Fibroblast of skin of scalp (primary cell): Measurements from ENCODE around the gene MIX23.

ENCODE experiments used
- DNase-seq: peaks from one replicate; pipeline ENCODE4 v3.0.0-alpha.2; 2013

The MIX23 gene

DNA sequence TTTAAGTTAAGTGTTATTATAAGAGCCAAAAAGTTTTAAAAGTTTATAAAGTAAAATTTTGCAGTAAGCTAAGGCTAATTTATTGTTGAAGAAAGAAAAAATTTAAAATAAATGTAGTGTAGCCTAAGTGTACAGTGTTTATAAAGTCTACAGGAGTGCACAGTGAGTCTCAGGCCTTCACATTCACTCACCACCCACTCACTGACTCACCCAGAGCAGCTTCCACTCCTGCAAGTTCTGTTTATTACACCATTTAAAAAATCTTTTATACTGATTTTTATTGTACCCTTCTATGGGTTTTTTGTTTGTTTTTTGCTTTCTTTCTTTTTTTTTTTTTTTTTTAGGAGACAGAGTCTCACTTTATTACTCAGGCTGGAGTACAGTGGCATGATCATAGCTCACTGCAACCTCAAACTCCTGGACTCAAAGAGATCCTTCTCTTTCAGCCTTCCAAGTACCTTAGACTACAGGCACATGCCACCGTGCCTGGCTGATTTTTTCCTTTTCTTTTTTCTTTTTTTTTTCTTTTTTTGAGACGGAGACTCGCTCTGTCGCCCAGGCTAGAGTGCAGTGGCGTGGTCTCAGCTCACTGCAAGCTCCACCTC is 32.1 kb downstream of the MIX23 start:
- no peak for DNase-seq

DNA sequence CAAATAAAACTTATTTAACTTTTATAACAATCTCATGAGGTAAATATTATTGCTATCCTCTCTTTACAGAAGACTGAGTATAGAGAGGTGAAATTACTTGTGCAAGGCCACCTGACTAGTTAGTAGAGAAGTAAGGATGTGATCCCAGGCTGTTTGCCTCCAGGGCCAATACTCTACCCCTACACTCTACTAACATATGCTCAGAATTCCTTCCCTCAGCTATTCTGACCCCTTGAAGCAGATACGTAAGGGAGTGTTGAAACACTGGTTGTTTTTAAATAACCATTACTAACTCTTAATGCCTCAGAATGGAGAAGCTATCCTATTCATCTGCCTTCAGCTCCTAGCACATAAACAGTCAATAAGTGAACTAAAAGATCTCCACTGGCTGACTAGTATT is 33.9 kb downstream of the MIX23 start:
- no peak for DNase-seq

GRCh38 chr3:122343654-122344053 is 39.4 kb downstream of the MIX23 start:
- DNase-seq: no peak

DNA sequence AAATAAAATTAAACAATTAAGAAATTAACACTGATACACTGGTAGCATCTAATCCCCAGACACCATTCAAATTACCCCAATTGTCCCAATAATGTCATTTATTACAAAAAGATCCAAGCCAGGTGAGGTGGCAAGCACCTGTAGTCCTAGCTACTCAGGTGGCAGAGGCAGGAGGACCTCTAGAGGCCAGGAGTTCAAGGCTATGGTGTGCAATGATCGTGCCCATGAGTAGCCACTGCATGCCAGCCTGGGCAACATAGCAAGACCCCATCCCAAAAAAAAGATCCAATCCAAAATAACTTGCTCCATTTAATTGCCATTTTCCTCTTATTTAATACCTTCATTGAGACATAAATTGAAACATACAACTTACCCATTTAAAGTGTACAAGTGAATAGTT is 40.2 kb downstream of the MIX23 start:
- DNase-seq: no peak

- DNase-seq: no peak
Observed at GRCh38 chr3:122332551-122332950, 50.5 kb downstream of the MIX23 start.

GRCh38 chr3:122331886-122332285 is 51.1 kb downstream of the MIX23 start:
- no peak for DNase-seq

DNA sequence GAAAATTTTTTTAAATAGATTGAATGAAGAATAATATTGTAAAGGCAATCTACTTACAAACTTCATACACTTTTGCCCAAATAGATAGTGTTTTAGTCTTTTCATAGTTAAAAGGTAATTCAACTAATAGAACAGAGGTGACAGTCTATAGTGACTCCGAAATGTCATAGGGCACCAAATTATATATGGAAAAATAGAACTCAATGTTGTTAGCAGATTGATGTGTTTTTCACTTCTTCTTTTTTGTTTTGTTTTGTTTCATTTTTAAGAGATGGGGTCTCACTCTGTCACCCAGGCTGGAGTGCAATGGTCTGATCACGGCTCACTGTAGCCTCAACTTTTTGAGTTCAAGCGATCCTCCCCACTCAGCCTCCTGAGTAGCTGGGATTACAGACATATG is 57.3 kb downstream of the MIX23 start:
- no peak for DNase-seq

DNA sequence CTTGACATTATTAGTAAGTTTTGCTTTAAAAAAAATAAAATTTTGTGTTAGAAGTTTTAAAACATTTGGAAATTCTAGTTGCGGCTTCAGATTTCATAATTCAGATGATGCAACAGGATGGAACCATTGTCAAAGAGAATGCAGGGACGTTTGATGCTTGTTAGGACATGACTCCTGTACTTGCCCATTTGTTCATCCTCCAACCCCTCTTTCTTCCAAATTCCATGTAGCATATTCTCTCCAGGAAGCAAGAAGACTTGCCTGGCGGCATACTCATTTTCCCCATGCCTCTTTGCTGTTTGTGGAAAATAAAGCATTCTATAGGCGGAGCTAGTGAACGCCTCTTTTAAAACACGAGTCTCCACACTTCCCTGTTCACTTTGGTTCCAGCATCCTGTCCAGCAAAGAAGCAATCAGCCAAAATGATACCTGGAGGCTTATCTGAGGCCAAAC is 58.1 kb downstream of the MIX23 start, which contains the start of gene CSTA:
CSTA (plus strand) TSS at position 378 of the 453 bp plus-strand sequence; CDS start at position 423, 45 bp downstream.
- DNase-seq: peak; percentile 3

DNA sequence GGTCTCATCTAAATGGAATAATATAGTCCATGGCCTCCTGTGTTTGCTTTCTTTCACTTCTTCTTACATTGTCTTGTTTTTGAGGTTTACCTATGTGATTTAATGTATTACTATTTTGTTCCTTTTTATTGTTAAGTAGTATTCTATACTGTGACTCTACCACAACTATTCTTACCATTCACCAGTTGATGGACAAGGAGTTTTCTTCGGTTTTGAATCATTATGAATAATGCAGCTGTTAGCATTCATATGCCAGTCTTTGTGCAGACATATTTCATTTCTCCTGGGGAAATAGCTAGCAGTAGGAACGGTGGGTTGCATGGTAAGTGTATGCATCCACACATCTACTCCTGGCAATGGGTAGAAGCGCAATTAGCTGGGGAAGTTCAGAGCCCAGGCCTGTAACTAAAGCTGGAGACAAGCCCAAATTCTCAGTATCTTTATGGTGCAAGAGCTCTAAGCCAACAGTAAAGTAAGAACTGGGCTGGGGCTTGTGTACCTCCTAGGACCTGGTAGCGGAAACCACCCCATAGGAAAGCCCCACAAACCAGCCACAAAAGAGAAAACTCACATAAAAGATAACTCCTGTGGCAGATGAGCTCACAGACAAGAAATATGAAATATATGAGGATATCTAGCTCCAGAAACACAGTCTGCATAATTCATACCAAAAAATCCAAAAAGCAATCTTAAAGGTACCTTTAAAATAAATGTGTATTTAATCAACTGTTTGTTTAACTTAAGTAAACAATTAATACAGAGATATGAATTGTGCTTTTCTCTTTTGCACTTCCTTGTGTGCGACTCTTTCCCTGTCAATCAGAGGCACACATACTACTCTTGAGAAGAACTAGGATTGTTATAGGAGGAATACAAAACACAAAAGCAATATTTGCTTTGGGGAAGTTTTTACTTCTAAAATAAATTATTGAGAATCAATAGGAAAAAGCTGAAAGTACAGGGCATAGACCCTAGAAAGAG is 60.6 kb downstream of the MIX23 start:
- DNase-seq: no peak

DNA sequence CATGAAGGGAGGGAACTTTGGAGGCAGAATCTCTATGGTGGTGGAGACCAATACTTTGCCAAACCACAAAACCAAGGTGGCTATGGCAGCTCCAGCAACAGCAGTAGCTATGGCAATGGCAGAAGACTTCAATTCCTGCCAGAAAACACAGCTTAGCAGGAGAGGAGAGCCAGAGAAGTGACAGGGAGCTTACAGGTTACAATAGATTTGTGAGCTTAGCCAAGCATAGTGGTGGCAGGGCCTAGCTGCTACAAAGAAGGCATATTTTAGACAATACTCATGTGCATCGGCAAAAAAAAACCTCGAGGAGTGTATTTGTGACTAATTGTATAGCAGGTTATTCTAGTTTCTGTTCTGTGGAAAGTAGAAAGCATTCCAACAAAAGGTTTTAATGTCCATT is 64.4 kb downstream of the MIX23 start:
- no peak for DNase-seq

DNA sequence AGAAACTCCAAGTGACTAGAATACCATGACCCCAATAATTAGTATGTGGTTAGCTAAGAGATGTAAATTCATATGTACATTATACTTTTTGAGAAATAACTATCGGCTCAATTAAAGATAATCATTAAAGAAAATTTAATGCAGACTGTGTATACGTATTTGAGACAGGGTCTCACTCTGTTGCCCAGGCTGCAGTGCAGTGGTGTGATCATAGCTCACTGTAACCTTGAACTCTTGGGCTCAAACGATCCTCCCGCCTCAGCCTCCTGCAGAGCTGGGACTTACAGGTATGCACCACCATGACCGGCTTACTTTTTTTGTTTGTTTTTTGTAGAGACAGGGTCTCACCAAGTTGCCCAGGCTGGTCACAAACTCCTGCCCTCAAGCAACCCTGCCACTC is 66.7 kb downstream of the MIX23 start:
- no peak for DNase-seq

- no peak for DNase-seq
Observed at GRCh38 chr3:122315619-122316018, 67.4 kb downstream of the MIX23 start.

GRCh38 chr3:122314228-122314876 is 68.7 kb downstream of the MIX23 start:
- DNase-seq: no peak

- no peak for DNase-seq
Observed at GRCh38 chr3:122313281-122313680, 69.8 kb downstream of the MIX23 start.

DNA sequence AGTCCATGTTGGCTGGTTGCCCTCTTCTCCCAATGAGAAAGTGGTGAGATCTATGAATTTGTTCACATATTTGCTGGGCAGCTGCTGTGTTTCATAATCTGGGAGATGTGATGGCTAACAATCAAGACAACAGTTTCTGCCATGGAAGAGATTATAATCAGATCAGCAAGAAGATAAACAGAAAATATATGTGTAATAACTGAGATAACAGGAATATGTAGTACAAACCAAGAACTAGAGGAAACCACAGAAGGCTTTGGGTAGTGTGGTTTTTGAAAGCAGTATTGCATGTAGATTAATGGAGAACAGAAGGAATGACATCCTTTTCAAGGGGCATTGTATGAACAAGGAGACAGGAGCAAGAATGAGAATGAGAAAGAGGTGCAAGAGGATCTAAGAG is 70.2 kb downstream of the MIX23 start:
- no peak for DNase-seq

- DNase-seq: no peak
Observed at GRCh38 chr3:122310361-122310760, 72.7 kb downstream of the MIX23 start.
